Measurements from ENCODE around the gene SMIM22. TPM values are rescaled to one million over a fixed set of nuclear protein-coding genes. Genes with fewer than 3 reads are reported as not detected.

Gene SMIM22
- total and polyA plus RNA-seq, 4 donors = 0.49 to 1.2 (median 0.72) TPM; not detected in 1

DNA sequence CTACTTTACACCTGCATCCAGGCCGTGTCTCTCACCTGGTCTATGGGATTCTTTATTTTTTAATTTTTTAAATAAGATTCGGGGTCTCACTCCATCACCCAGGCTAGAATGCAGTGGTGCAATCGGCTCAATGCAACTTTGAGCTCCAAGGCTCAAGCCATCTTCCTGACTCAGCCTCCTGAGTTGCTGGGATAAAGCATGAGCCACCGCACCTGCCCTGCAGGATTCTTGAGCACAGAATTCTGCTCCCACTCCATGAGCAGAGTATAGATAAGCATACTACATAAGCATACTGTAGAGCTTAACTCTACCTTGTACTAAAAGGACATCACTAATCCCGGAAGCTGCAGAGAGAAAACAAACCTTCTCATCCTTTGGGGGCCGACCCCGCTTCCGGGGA lies 36.4 kb downstream of the SMIM22 start:
- Histone ChIP-seq H3K36me3 (ENCODE audit: control insufficient read depth in 4 of 4, insufficient read depth in 3 of 4, low read depth in 1 of 4, low read length in 3 of 4) (peaks cover 16 to 56% (median 43%) of the 10 kb centered on the region in 4 donors), H3K9ac (ENCODE audit: low read depth in 1 of 2, low read length in 2 of 2) (no peak overlapping the region), H3K4me3 (ENCODE audit: low read depth in 1 of 3, low read length in 3 of 3) (no peak overlapping the region), H3K27me3 (ENCODE audit: control insufficient read depth in 4 of 4, insufficient read depth in 4 of 4, low read length in 3 of 4) (no peaks in the 10 kb centered on the region), H3K27ac (ENCODE audit: low read depth in 1 of 2, low read length in 2 of 2) (no peak overlapping the region), H3K4me1 (ENCODE audit: control insufficient read depth in 4 of 4, insufficient read depth in 4 of 4, low read length in 3 of 4) (no peaks in the 10 kb centered on the region), H3K9me3 (ENCODE audit: control insufficient read depth in 4 of 4, low read length in 3 of 4) (no peaks in the 10 kb centered on the region)
- WGBS = 97% methylated on average over 8 of the region's 8 CpGs
- TF ChIP-seq FOXA1 (IDR thresholded peaks at IDR 0.05) (no peak), RAD21 (IDR thresholded peaks at IDR 0.05) (no peak), GABPA (IDR thresholded peaks at IDR 0.05 in 1 of 2, conservative IDR thresholded peaks at IDR 0.05 in 1 of 2) (no peak), RXRA (IDR thresholded peaks at IDR 0.05) (no peak), JUND (IDR thresholded peaks at IDR 0.05) (no peak), TAF1 (conservative IDR thresholded peaks at IDR 0.05) (no peak), HNF4A (conservative IDR thresholded peaks at IDR 0.05) (no peak), FOXA2 (IDR thresholded peaks at IDR 0.05) (no peak)
- TF ChIP-seq, protein P1, sequence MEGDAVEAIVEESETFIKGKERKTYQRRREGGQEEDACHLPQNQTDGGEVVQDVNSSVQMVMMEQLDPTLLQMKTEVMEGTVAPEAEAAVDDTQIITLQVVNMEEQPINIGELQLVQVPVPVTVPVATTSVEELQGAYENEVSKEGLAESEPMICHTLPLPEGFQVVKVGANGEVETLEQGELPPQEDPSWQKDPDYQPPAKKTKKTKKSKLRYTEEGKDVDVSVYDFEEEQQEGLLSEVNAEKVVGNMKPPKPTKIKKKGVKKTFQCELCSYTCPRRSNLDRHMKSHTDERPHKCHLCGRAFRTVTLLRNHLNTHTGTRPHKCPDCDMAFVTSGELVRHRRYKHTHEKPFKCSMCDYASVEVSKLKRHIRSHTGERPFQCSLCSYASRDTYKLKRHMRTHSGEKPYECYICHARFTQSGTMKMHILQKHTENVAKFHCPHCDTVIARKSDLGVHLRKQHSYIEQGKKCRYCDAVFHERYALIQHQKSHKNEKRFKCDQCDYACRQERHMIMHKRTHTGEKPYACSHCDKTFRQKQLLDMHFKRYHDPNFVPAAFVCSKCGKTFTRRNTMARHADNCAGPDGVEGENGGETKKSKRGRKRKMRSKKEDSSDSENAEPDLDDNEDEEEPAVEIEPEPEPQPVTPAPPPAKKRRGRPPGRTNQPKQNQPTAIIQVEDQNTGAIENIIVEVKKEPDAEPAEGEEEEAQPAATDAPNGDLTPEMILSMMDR (IDR thresholded peaks at IDR 0.05; ENCODE audit: low read depth, low read length, missing input control) = no peak
- TF ChIP-seq, protein P2, sequence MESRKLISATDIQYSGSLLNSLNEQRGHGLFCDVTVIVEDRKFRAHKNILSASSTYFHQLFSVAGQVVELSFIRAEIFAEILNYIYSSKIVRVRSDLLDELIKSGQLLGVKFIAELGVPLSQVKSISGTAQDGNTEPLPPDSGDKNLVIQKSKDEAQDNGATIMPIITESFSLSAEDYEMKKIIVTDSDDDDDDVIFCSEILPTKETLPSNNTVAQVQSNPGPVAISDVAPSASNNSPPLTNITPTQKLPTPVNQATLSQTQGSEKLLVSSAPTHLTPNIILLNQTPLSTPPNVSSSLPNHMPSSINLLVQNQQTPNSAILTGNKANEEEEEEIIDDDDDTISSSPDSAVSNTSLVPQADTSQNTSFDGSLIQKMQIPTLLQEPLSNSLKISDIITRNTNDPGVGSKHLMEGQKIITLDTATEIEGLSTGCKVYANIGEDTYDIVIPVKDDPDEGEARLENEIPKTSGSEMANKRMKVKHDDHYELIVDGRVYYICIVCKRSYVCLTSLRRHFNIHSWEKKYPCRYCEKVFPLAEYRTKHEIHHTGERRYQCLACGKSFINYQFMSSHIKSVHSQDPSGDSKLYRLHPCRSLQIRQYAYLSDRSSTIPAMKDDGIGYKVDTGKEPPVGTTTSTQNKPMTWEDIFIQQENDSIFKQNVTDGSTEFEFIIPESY (IDR thresholded peaks at IDR 0.05) = no peak
- TF ChIP-seq, protein P3, sequence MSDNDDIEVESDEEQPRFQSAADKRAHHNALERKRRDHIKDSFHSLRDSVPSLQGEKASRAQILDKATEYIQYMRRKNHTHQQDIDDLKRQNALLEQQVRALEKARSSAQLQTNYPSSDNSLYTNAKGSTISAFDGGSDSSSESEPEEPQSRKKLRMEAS (IDR thresholded peaks at IDR 0.05) = no peak
- TF ChIP-seq, protein P4, sequence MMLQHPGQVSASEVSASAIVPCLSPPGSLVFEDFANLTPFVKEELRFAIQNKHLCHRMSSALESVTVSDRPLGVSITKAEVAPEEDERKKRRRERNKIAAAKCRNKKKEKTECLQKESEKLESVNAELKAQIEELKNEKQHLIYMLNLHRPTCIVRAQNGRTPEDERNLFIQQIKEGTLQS (IDR thresholded peaks at IDR 0.05) = no peak
- DNase-seq (ENCODE audit: low spot score) = no peak

DNA sequence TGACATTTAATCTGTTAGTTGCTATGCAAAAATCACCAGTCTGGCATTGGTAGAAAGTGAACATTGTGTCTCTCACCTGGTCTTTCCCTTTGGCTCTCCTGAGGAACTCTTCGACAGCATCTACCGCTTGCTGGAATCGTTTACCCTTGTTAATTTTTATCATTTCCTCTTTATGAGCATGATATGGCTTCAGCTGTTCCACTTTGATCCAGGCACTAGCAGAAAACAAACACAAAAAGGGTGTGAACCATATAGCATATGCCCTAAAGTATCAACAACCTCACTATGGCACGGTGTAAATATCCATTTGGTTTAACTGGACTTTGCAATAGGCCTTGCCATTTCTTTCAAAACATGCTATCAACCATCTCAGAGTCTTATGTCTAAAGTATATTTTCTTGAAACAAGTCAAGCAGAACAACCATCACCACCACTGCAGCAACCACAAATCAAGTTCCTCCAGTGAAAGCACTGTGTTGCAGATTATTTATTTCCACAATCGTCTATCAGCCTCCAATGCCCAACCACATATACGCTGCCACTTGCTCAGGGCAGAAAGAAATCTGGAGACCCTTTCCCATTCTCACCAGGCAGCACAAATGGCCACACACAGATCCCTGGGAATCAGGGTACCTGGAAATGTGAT lies 37.7 kb downstream of the SMIM22 start:
- H3K27me3 ChIP-seq (ENCODE audit: control insufficient read depth in 4 of 4, insufficient read depth in 4 of 4, low read length in 3 of 4) = no peaks in the 10 kb centered on the region
- no peak for DNase-seq (ENCODE audit: low spot score)

More for the DNA sequence above, 37.7 kb downstream of the SMIM22 start:
- WGBS = 85% methylated on average over 6 of the region's 6 CpGs
- Histone ChIP-seq H3K9me3 (ENCODE audit: control insufficient read depth in 4 of 4, low read length in 3 of 4) (no peaks in the 10 kb centered on the region), H3K36me3 (ENCODE audit: control insufficient read depth in 4 of 4, insufficient read depth in 3 of 4, low read depth in 1 of 4, low read length in 3 of 4) (peaks cover 16 to 55% (median 38%) of the 10 kb centered on the region in 4 donors), H3K9ac (ENCODE audit: low read depth in 1 of 2, low read length in 2 of 2) (no peak overlapping the region), H3K4me1 (ENCODE audit: control insufficient read depth in 4 of 4, insufficient read depth in 4 of 4, low read length in 3 of 4) (no peaks in the 10 kb centered on the region), H3K4me3 (ENCODE audit: low read depth in 1 of 3, low read length in 3 of 3) (no peak overlapping the region), H3K27ac (ENCODE audit: low read depth in 1 of 2, low read length in 2 of 2) (no peak overlapping the region)
- TF ChIP-seq, protein P4 (IDR thresholded peaks at IDR 0.05) = no peak
- TF ChIP-seq, protein P2 (IDR thresholded peaks at IDR 0.05) = no peak
- TF ChIP-seq SP1 (IDR thresholded peaks at IDR 0.05) (no peak), HNF4G (IDR thresholded peaks at IDR 0.05) (no peak), HNF4A (conservative IDR thresholded peaks at IDR 0.05) (no peak), NR2F2 (IDR thresholded peaks at IDR 0.05) (no peak), RXRA (IDR thresholded peaks at IDR 0.05) (no peak), FOXA1 (IDR thresholded peaks at IDR 0.05) (no peak), EGR1 (IDR thresholded peaks at IDR 0.05; ENCODE audit: low read depth in 2 of 2) (no peak), YY1 (IDR thresholded peaks at IDR 0.05) (no peak), RAD21 (IDR thresholded peaks at IDR 0.05) (no peak), JUND (IDR thresholded peaks at IDR 0.05) (no peak), GABPA (IDR thresholded peaks at IDR 0.05 in 1 of 2, conservative IDR thresholded peaks at IDR 0.05 in 1 of 2) (no peak), TAF1 (conservative IDR thresholded peaks at IDR 0.05) (no peak)
- TF ChIP-seq, protein P3 (IDR thresholded peaks at IDR 0.05) = no peak
- TF ChIP-seq, protein P5, sequence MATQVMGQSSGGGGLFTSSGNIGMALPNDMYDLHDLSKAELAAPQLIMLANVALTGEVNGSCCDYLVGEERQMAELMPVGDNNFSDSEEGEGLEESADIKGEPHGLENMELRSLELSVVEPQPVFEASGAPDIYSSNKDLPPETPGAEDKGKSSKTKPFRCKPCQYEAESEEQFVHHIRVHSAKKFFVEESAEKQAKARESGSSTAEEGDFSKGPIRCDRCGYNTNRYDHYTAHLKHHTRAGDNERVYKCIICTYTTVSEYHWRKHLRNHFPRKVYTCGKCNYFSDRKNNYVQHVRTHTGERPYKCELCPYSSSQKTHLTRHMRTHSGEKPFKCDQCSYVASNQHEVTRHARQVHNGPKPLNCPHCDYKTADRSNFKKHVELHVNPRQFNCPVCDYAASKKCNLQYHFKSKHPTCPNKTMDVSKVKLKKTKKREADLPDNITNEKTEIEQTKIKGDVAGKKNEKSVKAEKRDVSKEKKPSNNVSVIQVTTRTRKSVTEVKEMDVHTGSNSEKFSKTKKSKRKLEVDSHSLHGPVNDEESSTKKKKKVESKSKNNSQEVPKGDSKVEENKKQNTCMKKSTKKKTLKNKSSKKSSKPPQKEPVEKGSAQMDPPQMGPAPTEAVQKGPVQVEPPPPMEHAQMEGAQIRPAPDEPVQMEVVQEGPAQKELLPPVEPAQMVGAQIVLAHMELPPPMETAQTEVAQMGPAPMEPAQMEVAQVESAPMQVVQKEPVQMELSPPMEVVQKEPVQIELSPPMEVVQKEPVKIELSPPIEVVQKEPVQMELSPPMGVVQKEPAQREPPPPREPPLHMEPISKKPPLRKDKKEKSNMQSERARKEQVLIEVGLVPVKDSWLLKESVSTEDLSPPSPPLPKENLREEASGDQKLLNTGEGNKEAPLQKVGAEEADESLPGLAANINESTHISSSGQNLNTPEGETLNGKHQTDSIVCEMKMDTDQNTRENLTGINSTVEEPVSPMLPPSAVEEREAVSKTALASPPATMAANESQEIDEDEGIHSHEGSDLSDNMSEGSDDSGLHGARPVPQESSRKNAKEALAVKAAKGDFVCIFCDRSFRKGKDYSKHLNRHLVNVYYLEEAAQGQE (IDR thresholded peaks at IDR 0.05) = no peak

Data from liver (tissue), 9 donors.